DOHH2 (cell line): ENCODE measurements around the gene SLC44A5.
"Not testable (repeated sequence)": the region's sequence is repeated elsewhere in the genome, so short reads cannot be mapped to it uniquely, and the experiment has no call there.

Experiments used
- H3F3A ChIP-seq: fragments of 200-600 bp; sonication (generic), shearing (Covaris generic); 2 replicates; pipeline ENCODE4 v1.6.0; 2016; ENCODE audit warnings: antibody characterized with exemption, mild to moderate bottlenecking; ENCODE audit not compliant: control insufficient read depth, insufficient read depth
- H3K27ac ChIP-seq: fragments of 200-600 bp; sonication (generic); 2 replicates; pipeline ENCODE4 v1.5.1; 2014; ENCODE audit warnings: low read depth, mild to moderate bottlenecking, low read length, moderate library complexity
- H3K27me3 ChIP-seq: fragments of 200-600 bp; sonication (generic); 2 replicates; pipeline ENCODE4 v1.6.1; 2014; ENCODE audit warnings: mild to moderate bottlenecking, low read length, mixed read lengths; ENCODE audit not compliant: control insufficient read depth
- H3K36me3 ChIP-seq: fragments of 200-600 bp; sonication (generic); 2 replicates; pipeline ENCODE4 v1.6.1; 2014; ENCODE audit warnings: mild to moderate bottlenecking, low read length, moderate library complexity, mixed read lengths; ENCODE audit not compliant: control insufficient read depth
- H3K4me1 ChIP-seq: fragments of 200-600 bp; sonication (generic); 2 replicates; pipeline ENCODE4 v1.6.1; 2014; ENCODE audit warnings: mild to moderate bottlenecking, low read length, mixed read lengths; ENCODE audit not compliant: control insufficient read depth
- H3K4me2 ChIP-seq: fragments of 200-600 bp; sonication (generic); 2 replicates; pipeline ENCODE4 v1.6.0; 2014; ENCODE audit warnings: mild to moderate bottlenecking, low read length, moderate library complexity
- H3K4me3 ChIP-seq: fragments of 200-600 bp; sonication (generic); 2 replicates; pipeline ENCODE4 v1.5.1; 2014; ENCODE audit warnings: mild to moderate bottlenecking, low read length, mixed read lengths
- H3K79me2 ChIP-seq: fragments of 200-600 bp; sonication (generic); 2 replicates; pipeline ENCODE4 v1.6.1; 2014; ENCODE audit warnings: mild to moderate bottlenecking, low read length, mixed read lengths; ENCODE audit not compliant: control insufficient read depth
- H3K9me2 ChIP-seq: fragments of 200-600 bp; sonication (generic); replicated peaks from 2 replicates; pipeline ENCODE4 v1.6.1; 2014; ENCODE audit warnings: mild to moderate bottlenecking, low read length, mixed read lengths; ENCODE audit not compliant: control insufficient read depth
- H3K9me3 ChIP-seq: fragments of 200-600 bp; sonication (generic); 2 replicates; pipeline ENCODE4 v1.6.1; 2014; ENCODE audit warnings: antibody characterized with exemption, low read length, mixed read lengths; ENCODE audit not compliant: control insufficient read depth, insufficient read depth
- H4K20me1 ChIP-seq: fragments of 200-600 bp; sonication (generic); 2 replicates; pipeline ENCODE4 v1.6.0; 2014; ENCODE audit warnings: low read depth, mild to moderate bottlenecking, antibody characterized with exemption, low read length, moderate library complexity; ENCODE audit not compliant: control insufficient read depth, insufficient read depth
- CTCF ChIP-seq: fragments of 200-600 bp; sonication (generic); IDR thresholded peaks from one replicate; pipeline ENCODE4 v1.5.1; 2014; ENCODE audit warnings: antibody characterized with exemption, mild to moderate bottlenecking, low read depth, low read length; ENCODE audit not compliant: poor library complexity, severe bottlenecking
- EZH2phosphoT487 ChIP-seq: fragments of 200-600 bp; sonication (generic); IDR thresholded peaks from 2 replicates; pipeline ENCODE4 v1.6.1; 2017; ENCODE audit warnings: borderline replicate concordance, mild to moderate bottlenecking, antibody characterized with exemption, low read length, moderate library complexity, mixed read lengths

The SLC44A5 gene

GRCh38 chr1:75373542-75374159, 237.3 kb downstream of the SLC44A5 start:
- H3K4me1 ChIP-seq: no peaks in the 10 kb centered on the region
- H3K27me3 ChIP-seq: no peaks in the 10 kb centered on the region
- no peaks in the 10 kb centered on the region for H3K36me3 ChIP-seq
- no peak overlapping the region for H3K27ac ChIP-seq
- H3F3A ChIP-seq: no peaks in the 10 kb centered on the region
- no peaks in the 10 kb centered on the region for H3K9me3 ChIP-seq
- H3K4me2 ChIP-seq: no peak overlapping the region
- no peaks in the 10 kb centered on the region for H3K9me2 ChIP-seq
- H4K20me1 ChIP-seq: no peaks in the 10 kb centered on the region
- H3K79me2 ChIP-seq: no peaks in the 10 kb centered on the region
- TF ChIP-seq CTCF (no peak), EZH2phosphoT487 (no peak)
- no peak overlapping the region for H3K4me3 ChIP-seq

GRCh38 chr1:75366595-75366994, 244.3 kb downstream of the SLC44A5 start:
- H3F3A ChIP-seq: no peaks in the 10 kb centered on the region
- H3K4me1 ChIP-seq: no peaks in the 10 kb centered on the region
- no peak overlapping the region for H3K4me2 ChIP-seq
- H3K9me2 ChIP-seq: no peaks in the 10 kb centered on the region
- H4K20me1 ChIP-seq: no peaks in the 10 kb centered on the region
- no peak overlapping the region for H3K27ac ChIP-seq
- no peak overlapping the region for H3K4me3 ChIP-seq
- TF ChIP-seq CTCF (no peak), EZH2phosphoT487 (no peak)
- no peaks in the 10 kb centered on the region for H3K36me3 ChIP-seq
- no peaks in the 10 kb centered on the region for H3K27me3 ChIP-seq
- peaks cover 9% of the 10 kb centered on the region; the same call in 1 of the 2 replicates for H3K9me3 ChIP-seq
- no peaks in the 10 kb centered on the region for H3K79me2 ChIP-seq

DNA sequence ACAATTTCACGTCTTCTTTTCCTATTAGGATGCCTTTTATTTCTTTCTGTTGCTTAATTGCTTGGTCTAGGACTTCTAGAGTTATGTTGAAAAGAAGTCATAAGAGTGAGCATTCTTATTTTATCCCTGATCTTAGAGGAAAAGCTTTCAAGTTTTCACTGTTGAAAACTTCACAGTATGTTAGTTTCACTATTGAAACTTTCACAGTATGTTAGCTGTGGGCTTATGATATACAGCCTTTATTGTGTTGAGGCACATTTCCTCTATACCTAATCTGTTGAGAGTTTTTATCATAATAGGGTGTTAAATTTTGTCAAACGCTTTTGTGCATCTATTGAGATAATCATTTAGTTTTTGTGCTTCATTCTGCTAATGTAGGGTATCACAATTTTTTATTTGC, 249.7 kb downstream of the SLC44A5 start:
- no peaks in the 10 kb centered on the region for H4K20me1 ChIP-seq
- H3K9me2 ChIP-seq: no peaks in the 10 kb centered on the region
- H3K9me3 ChIP-seq: no peaks in the 10 kb centered on the region
- H3K27ac ChIP-seq: no peak overlapping the region
- no peaks in the 10 kb centered on the region for H3K36me3 ChIP-seq
- H3K79me2 ChIP-seq: no peaks in the 10 kb centered on the region
- no peaks in the 10 kb centered on the region for H3F3A ChIP-seq
- H3K4me3 ChIP-seq: no peak overlapping the region
- no peak for TF ChIP-seq CTCF
- no peaks in the 10 kb centered on the region for H3K27me3 ChIP-seq
- H3K4me1 ChIP-seq: no peaks in the 10 kb centered on the region
- H3K4me2 ChIP-seq: no peak overlapping the region

DNA sequence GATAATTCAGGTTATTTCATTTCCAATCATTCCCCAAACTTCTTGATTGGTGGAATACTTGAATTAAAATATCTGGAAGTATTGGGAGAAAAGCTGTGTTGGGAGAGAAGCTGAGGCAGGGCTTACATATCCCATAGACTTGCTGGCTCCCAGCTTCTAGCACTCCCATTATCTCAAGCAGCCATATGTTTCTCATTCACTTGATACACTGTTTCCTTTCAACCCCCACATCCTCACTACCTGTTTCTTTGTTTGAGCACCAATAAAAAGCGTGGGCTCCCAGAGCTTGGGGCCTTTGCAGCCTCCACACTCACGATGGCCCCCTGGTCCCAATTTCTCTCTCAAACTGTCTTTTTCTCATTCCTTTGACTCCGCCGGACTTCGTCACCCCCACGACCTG, 256.6 kb downstream of the SLC44A5 start:
- not testable (repeated sequence) for H3K4me1 ChIP-seq, H3K27me3 ChIP-seq, H3F3A ChIP-seq, H4K20me1 ChIP-seq, H3K4me2 ChIP-seq, H3K9me3 ChIP-seq, H3K4me3 ChIP-seq, H3K9me2 ChIP-seq, H3K79me2 ChIP-seq, H3K27ac ChIP-seq, H3K36me3 ChIP-seq
